Measurements from ENCODE around the gene RTN4IP1. TPM values are rescaled to one million over a fixed set of nuclear protein-coding genes. Genes with fewer than 3 reads are reported as not detected.

The RTN4IP1 gene
- total and polyA plus RNA-seq, 2 of the 13 experiments (the other 11 are each of a cell fraction or from before 2014, with no cell fraction given), result 5.5 to 17.2 TPM

GRCh38 chr6:106629103-106629858, at the start of gene RTN4IP1, which contains the start of gene QRSL1 (continued):
- TF ChIP-seq, protein P1, sequence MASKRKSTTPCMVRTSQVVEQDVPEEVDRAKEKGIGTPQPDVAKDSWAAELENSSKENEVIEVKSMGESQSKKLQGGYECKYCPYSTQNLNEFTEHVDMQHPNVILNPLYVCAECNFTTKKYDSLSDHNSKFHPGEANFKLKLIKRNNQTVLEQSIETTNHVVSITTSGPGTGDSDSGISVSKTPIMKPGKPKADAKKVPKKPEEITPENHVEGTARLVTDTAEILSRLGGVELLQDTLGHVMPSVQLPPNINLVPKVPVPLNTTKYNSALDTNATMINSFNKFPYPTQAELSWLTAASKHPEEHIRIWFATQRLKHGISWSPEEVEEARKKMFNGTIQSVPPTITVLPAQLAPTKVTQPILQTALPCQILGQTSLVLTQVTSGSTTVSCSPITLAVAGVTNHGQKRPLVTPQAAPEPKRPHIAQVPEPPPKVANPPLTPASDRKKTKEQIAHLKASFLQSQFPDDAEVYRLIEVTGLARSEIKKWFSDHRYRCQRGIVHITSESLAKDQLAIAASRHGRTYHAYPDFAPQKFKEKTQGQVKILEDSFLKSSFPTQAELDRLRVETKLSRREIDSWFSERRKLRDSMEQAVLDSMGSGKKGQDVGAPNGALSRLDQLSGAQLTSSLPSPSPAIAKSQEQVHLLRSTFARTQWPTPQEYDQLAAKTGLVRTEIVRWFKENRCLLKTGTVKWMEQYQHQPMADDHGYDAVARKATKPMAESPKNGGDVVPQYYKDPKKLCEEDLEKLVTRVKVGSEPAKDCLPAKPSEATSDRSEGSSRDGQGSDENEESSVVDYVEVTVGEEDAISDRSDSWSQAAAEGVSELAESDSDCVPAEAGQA (IDR thresholded peaks at IDR 0.05; ENCODE audit: low read depth), result no peak
- TF ChIP-seq, protein P1 (CRISPR knock-in tag; IDR thresholded peaks at IDR 0.05; ENCODE audit: borderline replicate concordance), result peak; percentile 43; the same call in 1 of the 2 replicates
- peak; percentile 25; the same call in 1 of the 2 replicates for TF ChIP-seq ZNF142 (CRISPR knock-in tag; IDR thresholded peaks at IDR 0.05)
- TF ChIP-seq, protein P2, sequence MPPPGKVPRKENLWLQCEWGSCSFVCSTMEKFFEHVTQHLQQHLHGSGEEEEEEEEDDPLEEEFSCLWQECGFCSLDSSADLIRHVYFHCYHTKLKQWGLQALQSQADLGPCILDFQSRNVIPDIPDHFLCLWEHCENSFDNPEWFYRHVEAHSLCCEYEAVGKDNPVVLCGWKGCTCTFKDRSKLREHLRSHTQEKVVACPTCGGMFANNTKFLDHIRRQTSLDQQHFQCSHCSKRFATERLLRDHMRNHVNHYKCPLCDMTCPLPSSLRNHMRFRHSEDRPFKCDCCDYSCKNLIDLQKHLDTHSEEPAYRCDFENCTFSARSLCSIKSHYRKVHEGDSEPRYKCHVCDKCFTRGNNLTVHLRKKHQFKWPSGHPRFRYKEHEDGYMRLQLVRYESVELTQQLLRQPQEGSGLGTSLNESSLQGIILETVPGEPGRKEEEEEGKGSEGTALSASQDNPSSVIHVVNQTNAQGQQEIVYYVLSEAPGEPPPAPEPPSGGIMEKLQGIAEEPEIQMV (CRISPR knock-in tag; IDR thresholded peaks at IDR 0.05; ENCODE audit: low read depth), result no peak; the same call in 1 of the 2 replicates
- no peak for TF ChIP-seq SRF (IDR thresholded peaks at IDR 0.05; ENCODE audit: low read depth, low read length)
- 0 out of 2 replicates have a peak, but pooled peaks have one; percentile 53 for TF ChIP-seq ZFP90 (CRISPR knock-in tag; IDR thresholded peaks at IDR 0.05; ENCODE audit: borderline replicate concordance)
- peak; percentile 97 for TF ChIP-seq ZFX (CRISPR knock-in tag; IDR thresholded peaks at IDR 0.05; ENCODE audit: low read depth)
- TF ChIP-seq THAP11 (CRISPR knock-in tag; IDR thresholded peaks at IDR 0.05), result peak; percentile 73
- peak; percentile 56 for TF ChIP-seq SRSF1 (optimal IDR thresholded peaks at IDR 0.05; ENCODE audit: low read depth, low read length)
- TF ChIP-seq, protein P3, sequence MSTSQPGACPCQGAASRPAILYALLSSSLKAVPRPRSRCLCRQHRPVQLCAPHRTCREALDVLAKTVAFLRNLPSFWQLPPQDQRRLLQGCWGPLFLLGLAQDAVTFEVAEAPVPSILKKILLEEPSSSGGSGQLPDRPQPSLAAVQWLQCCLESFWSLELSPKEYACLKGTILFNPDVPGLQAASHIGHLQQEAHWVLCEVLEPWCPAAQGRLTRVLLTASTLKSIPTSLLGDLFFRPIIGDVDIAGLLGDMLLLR (CRISPR knock-in tag; IDR thresholded peaks at IDR 0.05), result peak; percentile 63; the same call in 1 of the 2 replicates
- TF ChIP-seq TEAD3 (CRISPR knock-in tag; optimal IDR thresholded peaks at IDR 0.05; ENCODE audit: borderline replicate concordance), result peak; percentile 41

Measured in HepG2 (cell line).